ENCODE data around the gene AKNA. TPM values are rescaled to one million over a fixed set of nuclear protein-coding genes. Genes with fewer than 3 reads are reported as not detected.

The AKNA gene
- total and polyA plus RNA-seq, 2 of the 8 experiments (the other 6 are each of a cell fraction or from before 2014, with no cell fraction given), result 21.0 to 27.4 TPM

- H4K8ac ChIP-seq (ENCODE audit: extremely low read depth, insufficient read depth, low read length), result no peak overlapping the region
- H2AFZ ChIP-seq (ENCODE audit: low read length), result no peak overlapping the region
These were observed 2.9 kb downstream of the AKNA start for GRCh38 chr9:114384836-114385396.

More at GRCh38 chr9:114384836-114385396, 2.9 kb downstream of the AKNA start:
- H3K9ac ChIP-seq (replicated peaks in 1 of 4; ENCODE audit: extremely low read depth in 1 of 4, low read depth in 3 of 4, low read length in 3 of 4), result no peak overlapping the region; a peak in 1 of 7 replicates
- no peak overlapping the region for H4K5ac ChIP-seq (ENCODE audit: insufficient read length, low read depth, low read length)
- H3K4me1 ChIP-seq (replicated peaks in 1 of 4; ENCODE audit: control insufficient read depth in 3 of 4, insufficient read depth in 4 of 4, low read length in 3 of 4), result peaks cover 19 to 51% (median 39%) of the 10 kb centered on the region in 4 experiments
- H3K56ac ChIP-seq (replicated peaks; ENCODE audit: insufficient read length, low read depth, low read length), result no peak overlapping the region
- H3K4me2 ChIP-seq (ENCODE audit: insufficient read depth in 1 of 2, low read depth in 2 of 2, low read length in 2 of 2), result no peak overlapping the region
- no peak overlapping the region for H2BK15ac ChIP-seq (ENCODE audit: low read length)
- H3K27me3 ChIP-seq (replicated peaks in 1 of 4; ENCODE audit: control insufficient read depth in 3 of 4, extremely low read depth in 1 of 4, insufficient read depth in 3 of 4, low read length in 3 of 4), result no peaks in the 10 kb centered on the region; a peak in 1 of 7 replicates
- H3K4ac ChIP-seq (replicated peaks; ENCODE audit: insufficient read length, low read depth, low read length), result no peak overlapping the region
- H2AK5ac ChIP-seq (ENCODE audit: low read depth, low read length), result no peak overlapping the region
- no peak overlapping the region for H2BK120ac ChIP-seq (replicated peaks; ENCODE audit: low read depth, low read length)
- peaks cover 0 to 3% (median 0%) of the 10 kb centered on the region in 4 experiments; a peak in 1 of 8 replicates for H3K36me3 ChIP-seq (ENCODE audit: control insufficient read depth in 2 of 4, insufficient read depth in 4 of 4, low read length in 3 of 4)
- H3K9me3 ChIP-seq (ENCODE audit: insufficient read depth in 2 of 2, low read depth in 1 of 2, low read length in 1 of 2), result no peaks in the 10 kb centered on the region
- no peaks in the 10 kb centered on the region for H4K20me1 ChIP-seq (replicated peaks in 1 of 2; ENCODE audit: control insufficient read depth in 1 of 2, insufficient read depth in 2 of 2, low read length in 2 of 2)
- no peak overlapping the region for H2BK12ac ChIP-seq (ENCODE audit: low read depth, low read length)
- no peak overlapping the region for H3K27ac ChIP-seq (ENCODE audit: low read depth, low read length)
- H3K18ac ChIP-seq (ENCODE audit: extremely low read depth, low read length), result no peak overlapping the region
- FAIRE-seq, result no peak
- no peak overlapping the region for H4K91ac ChIP-seq (replicated peaks; ENCODE audit: insufficient read length, low read length)
- 86% methylated on average over 7 of the region's 7 CpGs; no CpG with 5 or more reads in 1 of the 2 experiments for WGBS, 2 experiments (ENCODE audit: extremely low coverage in 1 of 2, insufficient coverage in 1 of 2, insufficient read length in 1 of 2, insufficient replicate concordance in 2 of 2, low coverage in 1 of 2, low lambda C conversion rate in 2 of 2, missing lambda C conversion rate in 1 of 2)
- H3K79me1 ChIP-seq (ENCODE audit: low read depth, low read length), result peaks cover 3% of the 10 kb centered on the region; the same call in 1 of the 2 replicates
- H2BK5ac ChIP-seq (ENCODE audit: low read depth, low read length), result no peak overlapping the region
- no peak overlapping the region for H3K14ac ChIP-seq (ENCODE audit: insufficient read length)
- POLR2A ChIA-PET (ENCODE audit: partially characterized antibody), result interaction anchor here (1.2 to 10.9 kb wide), 8 partner anchors 9 to 52 kb away, joined by 3 to 67 read pairs (median 5); no protein-coding TSS in a partner anchor
- no peak for DNase-seq (ENCODE audit: low read depth in 1 of 2, low spot score in 2 of 2)
- CTCF ChIA-PET (ENCODE audit: partially characterized antibody), result interaction anchor here (0.8 to 3.9 kb wide), 12 partner anchors 11 to 239 kb away, joined by 3 to 9 read pairs (median 4); no protein-coding TSS in a partner anchor
- no peak overlapping the region for H2BK20ac ChIP-seq (ENCODE audit: low read length)
- no peak overlapping the region for H3K23ac ChIP-seq (ENCODE audit: insufficient read length)
- peaks cover 0 to 2% of the 10 kb centered on the region in 2 experiments; a peak in 1 of 4 replicates for H3K79me2 ChIP-seq (ENCODE audit: control insufficient read depth in 1 of 2, insufficient read depth in 2 of 2, low read length in 2 of 2)
- no peak for TF ChIP-seq CHD2 (IDR thresholded peaks at IDR 0.05; ENCODE audit: low read length)
- no peak overlapping the region for H3K4me3 ChIP-seq (ENCODE audit: extremely low read depth in 1 of 4, insufficient read depth in 2 of 4, low read depth in 3 of 4, low read length in 4 of 4)
- no peaks in the 10 kb centered on the region for H3K23me2 ChIP-seq (ENCODE audit: low read depth, low read length)
